ENCODE data around the gene PRKG1.

- no peak for TF ChIP-seq CTCF (conservative IDR thresholded peaks at IDR 0.05 in 1 of 2, IDR thresholded peaks at IDR 0.05 in 1 of 2; ENCODE audit: extremely low read depth in 1 of 2, insufficient read depth in 1 of 2, low read depth in 1 of 2, low read length in 2 of 2)
- no peak for TF ChIP-seq EZH2 (IDR thresholded peaks at IDR 0.05; ENCODE audit: borderline replicate concordance, low read length)
These were observed 549.7 kb downstream of the PRKG1 start for GRCh38 chr10:51624013-51624412.
